GM21447 (cell line): ENCODE results near the gene DARS1.

Source experiments
- ATAC-seq: cut with Tn5 transposase; IDR thresholded peaks from one replicate; pipeline ENCODE4 v1.9.1; 2021; ENCODE audit not compliant: unreplicated experiment

The DARS1 gene

DNA sequence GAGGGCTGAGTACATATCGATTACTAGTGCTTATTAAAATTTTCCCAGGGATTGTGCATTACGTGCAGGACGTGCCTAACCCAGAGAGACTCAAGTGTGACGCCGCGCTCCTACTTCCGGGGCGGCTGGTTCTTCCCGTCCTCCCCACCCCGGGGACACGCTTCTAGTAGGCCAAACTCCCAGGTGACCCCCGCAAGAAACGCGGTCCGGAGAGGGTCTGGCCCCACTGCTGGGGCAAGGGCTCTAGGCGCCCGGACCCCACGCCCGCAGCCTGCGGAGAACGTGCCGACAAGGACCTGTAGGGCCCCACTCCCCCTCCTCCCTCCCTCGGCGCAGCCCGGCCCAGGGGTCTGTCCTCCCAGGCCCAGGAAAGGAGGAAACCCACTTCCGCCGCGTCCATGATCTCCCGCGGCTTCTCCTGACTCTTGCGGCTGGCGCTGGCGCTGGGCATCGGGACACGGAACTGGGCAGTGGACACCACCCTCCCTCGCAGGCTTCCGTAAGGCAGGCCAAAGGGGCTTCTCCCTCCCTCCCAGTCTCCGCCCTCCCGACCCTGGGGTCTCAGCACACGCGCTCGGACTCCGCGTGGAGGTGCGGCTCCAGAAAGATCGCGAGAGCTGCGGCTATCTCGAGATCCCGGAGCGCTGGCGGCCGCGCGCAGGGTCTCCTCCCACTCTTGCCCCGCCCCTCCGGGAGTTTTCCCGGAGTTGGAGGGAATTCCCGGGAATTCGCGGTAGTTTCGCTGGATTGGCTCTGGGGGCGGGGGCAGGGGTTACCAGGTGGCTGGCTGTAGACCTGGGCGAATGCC, at the start of gene DARS1:
Gene DARS1 (minus strand): TSS at position 609 of the 808 bp plus-strand sequence. CDS start 158 bp downstream, at position 451.
- peak; percentile 75 for ATAC-seq

DNA sequence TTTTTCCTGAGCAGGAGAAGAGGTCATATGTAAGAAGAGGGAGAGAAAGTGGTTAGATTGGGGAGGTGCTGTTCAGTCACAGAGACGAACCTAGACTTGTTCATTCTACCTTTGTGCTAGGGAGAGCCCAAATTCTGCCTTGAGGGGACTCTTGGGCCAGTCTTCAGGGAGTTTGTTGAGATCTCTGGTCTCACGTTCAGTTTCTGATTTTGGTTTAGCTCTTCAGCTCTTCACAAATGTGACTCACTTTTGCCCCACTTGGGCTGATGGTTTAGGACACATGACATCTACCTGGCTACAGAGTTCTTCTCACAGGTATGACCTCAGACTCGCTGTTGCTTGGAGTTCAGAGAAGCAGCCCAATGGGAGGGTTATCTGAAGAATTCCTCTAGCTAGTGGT, 49.2 kb upstream of the DARS1 start:
- no peak for ATAC-seq

DNA sequence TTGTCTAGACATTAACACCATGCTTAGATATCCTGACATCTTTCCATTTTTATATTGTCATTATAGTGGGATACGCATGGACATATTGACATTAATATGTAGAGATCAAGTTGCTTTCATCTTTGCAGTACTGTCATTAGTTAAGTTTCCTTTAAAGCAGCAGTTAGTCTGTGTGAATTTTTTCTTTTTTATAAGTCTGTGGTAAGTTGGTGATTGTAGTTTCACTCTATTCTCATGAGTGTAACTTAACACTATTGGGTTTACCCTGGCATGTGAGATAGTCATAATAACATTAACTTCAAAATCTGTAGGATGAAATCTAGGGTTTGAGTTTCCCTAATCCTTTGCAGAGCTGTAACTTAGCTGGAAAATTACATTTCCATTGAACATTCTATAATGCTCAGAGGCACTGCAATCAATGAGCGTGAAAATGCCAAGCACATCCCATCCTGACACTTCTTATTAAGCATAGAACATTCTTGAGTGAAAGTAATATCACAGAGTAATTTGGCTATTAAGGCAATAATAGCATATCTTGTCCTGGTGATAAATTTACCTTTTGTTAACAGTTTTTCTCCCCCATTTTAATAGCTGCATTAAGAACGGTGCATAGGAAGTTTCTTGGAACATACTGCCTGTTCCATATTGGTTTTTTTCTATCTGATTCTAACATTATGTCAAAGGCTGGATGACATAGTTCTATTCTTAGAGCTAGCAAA, 47.5 kb upstream of the DARS1 start:
- ATAC-seq = no peak

DNA sequence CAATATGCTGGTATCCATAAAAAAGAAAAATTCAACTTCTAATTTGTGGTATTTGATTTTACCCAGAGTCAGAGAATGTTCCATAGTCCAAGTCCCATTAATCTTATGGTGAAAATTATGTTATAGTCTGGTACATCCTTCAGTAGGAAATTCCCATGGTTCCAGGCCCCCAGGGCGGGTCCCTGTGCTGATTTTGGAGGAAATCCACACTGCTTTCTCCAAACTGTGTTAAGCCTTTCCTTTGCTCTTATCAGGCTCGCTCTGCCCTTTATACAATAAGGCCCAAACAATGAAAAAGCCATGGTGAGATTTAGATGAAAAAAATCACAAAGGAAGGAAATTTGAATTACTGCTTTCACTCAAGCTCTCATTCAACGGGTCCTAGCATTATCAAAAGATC, 46.8 kb upstream of the DARS1 start:
- no peak for ATAC-seq

DNA sequence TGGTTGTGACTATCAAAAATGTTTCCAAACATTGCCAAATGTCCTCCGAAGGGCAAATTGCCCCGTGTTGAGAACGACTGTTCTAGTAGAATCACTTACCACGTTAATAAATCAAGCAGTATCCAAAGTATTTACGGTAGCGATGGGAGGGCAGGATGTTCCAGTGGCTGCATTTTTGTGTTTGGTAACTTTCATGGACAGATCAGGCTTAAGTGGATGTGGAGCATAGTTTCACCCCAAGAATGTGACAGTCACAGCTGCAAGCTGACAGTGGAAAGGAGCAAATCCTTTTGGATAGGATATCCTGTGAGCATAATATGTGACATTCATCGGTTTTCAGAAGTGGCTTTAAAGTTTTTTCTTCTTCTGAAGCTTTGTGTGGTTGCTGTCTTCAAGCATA, 46.3 kb upstream of the DARS1 start:
- no peak for ATAC-seq

DNA sequence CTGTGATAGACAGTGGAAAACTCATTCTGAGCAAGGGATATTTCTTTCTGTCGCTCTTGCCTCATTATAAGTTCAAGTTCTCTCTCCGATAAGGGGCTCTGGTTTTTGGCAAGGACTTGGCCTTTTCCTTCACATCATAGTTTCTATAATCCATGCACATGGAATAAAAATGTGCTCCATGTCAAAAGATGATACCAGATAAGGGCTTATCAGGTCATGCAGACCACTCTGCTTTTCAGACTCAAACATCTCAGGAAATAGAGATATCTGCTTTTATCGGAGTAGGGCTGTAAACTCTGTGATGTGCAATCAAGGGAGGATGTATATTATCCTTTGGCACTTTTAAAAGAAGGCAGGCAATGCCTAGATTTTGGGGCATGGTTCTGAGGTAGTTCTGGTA, 45.0 kb upstream of the DARS1 start:
- no peak for ATAC-seq

DNA sequence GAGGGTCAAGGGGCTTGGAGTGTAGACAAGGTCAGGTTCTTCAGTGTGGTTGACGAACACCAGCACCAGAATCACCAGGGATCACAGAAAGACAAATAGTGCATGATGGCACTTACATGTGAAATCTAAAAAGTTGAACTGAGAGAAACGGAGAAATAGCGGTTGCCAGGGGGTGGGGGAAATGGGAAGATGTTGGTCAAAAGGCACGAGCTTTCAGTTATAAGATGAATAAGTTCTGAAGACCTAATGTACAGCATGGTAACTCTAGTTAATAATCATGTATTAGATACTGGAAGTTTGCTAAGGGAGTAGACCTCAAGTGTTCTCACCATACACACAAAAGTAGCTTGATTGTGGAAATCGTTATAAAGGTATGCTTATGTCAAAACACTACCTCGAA, 43.7 kb upstream of the DARS1 start:
- peak; percentile 67 for ATAC-seq

DNA sequence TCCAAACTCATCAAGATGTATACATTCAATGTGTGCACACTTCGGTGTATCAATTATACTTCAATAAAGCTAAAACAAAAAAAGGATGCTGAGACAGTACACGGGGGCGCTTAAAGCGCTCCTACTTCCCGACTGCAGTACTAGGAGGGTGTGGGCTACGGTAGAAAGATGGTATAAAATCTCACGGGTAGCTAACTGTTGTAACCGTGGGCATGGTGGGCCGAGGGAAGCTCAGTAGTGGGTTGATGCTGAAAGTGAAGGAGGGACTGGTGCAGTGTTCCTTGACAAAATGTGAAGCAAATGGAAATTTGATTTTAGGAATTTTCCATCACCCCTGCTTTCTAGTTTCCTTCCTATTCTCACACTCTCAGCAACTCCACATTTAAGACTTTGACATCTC, 42.6 kb upstream of the DARS1 start:
- no peak for ATAC-seq

DNA sequence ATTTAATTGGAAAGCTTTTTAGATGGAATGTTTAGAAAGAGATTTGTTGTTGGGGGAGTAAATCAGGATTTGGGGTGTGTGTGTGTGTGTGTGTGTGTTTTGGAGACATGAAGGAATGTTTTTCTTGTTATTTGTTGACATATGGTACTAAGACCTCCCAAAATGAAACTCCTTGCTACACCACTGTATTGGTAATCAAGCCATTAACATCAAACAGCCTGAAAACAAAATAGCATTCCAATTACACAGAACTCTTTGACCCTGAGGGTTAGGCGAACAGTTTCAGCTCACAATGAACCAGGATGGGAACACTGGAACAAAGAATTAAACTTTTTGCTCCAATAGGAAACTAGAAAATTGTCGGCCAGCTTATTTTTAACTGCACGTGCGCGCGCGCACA, 41.7 kb upstream of the DARS1 start:
- no peak for ATAC-seq

DNA sequence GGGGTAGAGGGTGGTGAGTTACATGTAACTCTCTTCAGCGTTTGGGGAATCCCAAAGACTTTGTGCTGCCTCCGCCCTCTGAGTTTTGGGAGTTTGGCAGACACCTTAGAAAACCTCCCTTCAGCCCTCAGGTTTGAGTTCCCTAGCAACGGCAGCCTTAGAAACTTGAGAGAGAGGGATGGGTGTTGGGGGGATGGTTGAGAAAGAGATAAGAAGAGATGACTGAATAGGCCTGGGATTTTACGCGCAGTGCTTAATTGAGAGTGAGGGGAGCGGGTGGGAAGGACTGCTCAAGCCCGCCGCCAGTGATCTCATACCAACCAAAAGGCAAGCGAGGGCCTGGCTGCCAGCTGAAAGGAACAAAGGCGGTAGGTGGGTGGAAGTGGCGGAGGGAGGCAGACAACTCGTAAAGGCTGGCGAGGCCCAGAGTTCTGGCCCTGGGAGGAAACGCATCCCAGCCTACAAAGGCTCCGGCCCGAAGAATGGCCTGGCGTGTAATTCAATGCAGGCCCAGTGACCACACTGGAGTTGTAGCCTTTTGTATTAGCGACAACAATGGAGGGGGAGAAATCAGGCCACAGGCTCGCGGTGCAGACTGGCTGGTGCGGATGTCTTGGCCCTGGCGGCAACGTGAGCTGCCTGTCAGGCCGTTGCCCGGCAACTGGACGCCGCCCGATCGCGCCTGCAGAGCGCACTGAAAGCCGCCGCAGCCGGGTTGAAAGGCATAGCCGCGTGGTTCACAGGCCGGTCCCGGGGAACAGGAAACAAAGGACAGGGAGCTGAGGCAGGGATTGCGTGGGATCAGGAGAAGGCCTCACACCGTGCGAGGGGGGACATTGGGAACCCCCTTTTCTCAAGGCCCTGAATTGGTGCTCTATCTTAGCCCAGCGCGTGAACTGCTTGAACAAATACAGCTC, 39.9 kb upstream of the DARS1 start:
- ATAC-seq = no peak

DNA sequence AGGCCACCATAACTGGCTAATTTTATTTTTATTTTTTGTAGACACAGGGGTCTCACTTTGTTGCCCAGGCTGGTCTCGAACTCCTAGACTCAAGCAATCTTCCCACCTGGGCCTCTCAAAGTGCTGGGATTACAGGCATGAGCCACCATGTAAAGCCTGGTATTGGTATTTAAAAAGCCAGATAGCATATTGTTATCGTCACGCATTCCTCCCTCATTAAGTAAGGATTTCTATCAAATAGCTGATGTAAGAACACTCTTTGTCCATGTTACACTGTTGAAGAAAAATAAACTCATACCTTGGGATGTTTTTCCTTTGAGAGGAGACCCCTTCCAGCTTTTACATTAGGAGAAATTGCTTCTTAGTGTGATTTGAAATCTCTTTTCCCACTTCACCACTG, 39.2 kb upstream of the DARS1 start:
- no peak for ATAC-seq

DNA sequence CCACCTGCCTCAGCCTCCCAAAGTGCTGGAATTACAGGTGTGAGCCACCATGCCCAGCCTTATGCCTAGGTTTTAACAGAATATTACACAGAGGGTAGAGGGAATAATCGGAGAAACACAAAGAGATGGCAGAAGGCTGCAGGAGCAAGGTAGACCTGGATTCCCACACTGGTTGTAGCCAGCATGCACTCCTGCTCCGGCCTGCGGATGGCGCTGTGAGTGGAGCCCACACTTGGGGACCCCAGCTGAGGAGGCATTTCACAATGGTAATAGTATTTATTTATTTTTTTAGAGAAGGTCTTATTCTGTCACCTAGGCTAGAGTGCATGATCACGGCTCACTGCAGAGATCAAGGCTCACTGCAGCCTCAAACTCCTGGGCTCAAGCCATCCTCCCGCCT, 38.8 kb upstream of the DARS1 start:
- ATAC-seq = no peak

DNA sequence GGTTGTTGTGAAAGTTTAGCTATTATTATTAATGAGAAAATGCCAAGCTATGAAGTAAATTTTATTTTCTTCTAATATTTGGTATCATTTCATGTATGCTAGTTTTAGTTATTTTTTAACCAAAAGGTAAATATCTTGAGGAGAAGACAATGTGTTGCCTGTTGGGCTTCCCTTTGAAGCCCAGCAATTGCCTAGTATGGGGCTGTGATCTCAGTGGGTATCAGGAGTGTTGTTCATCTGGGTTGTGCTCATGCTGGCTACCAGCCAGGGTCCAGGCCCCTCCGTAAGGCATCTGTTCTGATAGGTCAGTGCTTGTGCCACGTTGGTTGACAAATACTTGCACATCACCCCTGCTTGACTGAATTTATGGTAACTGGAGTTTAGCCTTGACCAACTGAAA, 38.0 kb upstream of the DARS1 start:
- no peak for ATAC-seq

DNA sequence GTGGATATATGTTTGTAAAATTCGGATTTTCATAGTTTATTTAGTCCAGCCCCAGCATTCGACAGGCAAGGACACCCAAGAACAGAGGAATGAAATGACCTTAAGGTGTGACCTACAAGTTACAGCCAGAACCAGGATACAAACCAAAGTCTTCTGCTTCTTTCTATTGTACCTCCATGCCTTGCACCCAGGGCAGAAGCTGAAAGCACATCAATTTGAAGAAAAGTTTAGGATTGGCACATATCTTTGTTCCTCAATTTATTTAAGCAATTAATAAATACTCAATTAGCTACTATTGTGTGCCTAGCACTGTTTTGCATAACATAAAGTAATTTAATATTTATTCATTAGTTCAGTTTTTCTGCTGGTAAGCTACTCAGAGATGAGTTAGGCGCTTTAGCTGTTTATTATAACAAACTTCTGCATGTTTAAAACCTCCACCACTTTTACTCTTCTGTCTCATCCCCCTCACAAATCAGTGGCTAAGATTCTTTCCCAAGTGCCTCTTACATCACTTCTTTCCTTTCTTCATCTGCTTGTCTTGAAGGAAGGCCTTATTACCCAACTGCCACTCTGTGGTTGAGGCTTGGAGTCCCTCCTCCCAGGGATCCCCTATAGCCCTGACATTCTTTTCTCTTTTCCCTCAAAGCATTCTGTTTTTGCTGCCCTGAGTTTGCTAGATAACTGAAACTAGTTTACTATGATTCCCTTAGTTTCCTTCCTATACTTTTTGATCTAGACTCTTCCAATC, 37.1 kb upstream of the DARS1 start:
- ATAC-seq = no peak

DNA sequence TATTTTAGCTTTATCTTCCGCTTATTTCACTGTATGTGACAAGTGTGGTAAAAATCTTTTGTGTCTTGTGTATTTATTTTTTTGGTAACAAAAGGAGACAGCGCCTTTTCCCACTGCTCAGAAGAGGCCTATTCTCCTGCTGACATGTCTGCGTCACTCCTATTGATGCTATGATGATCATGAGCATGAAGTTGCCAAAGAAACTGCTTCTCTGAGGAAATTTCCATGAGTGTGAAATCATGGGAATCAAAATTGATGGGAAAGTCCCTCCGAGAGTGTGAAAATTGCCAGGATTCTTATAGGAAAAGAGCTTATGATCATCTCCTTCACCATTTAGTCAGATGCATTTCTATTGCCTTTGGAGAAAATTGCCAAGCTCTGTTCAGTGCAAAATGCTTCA, 36.5 kb upstream of the DARS1 start:
- ATAC-seq = no peak

DNA sequence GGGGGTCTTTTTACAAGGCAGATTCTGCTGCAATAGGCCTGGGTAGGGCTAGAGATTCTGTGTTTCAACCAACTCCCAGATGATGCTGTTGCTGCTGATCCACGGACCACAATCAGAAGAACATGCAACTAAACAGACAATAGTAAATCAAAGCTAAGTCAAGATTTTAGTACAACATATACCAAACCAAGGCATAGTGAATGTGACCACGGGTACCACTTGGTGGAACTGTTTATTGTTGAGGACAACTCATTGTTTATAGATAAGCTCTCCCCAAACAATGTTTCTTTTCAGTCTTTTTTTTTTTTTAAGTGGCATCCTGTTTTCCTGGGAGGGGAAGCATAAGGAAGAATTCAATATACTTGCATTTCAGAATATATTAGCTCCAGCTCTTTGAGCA, 36.0 kb upstream of the DARS1 start:
- no peak for ATAC-seq

DNA sequence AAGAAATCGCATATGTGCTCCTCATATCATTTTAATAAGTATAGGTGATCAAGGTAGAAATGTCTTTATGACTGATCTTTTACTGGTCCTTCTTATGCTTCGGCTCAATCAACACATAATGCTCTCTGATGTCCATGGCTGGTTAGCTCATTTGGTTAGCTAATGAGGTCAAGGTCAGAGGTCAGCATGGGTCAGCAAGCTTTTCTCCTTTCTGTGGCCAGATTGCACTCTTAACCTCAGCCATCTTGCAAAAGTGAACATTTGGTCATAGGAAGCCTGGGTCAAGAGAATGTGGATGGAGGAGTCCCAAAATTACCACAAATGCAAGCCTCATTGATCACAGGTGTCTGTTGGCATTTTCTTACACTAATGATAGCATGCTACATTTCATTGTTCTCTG, 35.4 kb upstream of the DARS1 start:
- no peak for ATAC-seq

DNA sequence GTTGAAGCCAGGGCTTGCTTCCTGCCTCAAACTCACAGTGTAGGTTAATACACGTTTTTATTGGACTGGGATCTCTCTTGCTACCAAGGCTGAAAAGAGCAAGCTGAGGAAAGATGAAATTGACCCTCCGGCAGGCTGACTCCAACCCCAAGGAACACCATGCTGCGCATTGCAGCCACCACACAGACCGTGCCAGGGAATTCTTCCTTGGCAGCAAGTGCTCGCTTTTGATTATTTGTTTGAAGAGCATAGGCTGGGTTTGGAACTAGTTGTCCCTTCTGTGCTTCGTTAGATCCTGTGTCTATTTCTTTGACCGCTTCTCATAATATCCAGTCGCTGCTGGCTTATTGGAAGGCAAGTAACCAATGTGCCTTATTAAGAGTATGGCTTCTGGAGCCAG, 34.4 kb upstream of the DARS1 start:
- ATAC-seq = no peak

DNA sequence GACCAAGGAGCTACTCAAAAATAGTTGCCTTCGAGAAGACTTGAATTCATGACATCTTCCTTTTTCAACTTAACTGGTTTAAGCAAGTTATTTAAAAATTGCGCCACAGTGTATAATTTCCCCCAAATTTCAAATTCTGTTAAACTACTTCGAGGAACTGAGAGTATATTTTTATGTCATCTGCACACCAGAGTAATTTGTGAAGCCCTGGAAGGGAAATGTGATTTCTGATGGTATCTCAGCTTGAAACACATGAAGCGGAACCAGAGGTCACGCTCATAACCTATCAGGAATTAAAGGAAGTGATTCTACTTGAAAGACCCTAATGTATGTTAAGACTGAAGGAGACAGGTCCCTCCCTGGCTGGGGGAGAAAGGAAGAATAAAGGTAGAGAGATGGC, 33.9 kb upstream of the DARS1 start:
- ATAC-seq = peak; percentile 73

DNA sequence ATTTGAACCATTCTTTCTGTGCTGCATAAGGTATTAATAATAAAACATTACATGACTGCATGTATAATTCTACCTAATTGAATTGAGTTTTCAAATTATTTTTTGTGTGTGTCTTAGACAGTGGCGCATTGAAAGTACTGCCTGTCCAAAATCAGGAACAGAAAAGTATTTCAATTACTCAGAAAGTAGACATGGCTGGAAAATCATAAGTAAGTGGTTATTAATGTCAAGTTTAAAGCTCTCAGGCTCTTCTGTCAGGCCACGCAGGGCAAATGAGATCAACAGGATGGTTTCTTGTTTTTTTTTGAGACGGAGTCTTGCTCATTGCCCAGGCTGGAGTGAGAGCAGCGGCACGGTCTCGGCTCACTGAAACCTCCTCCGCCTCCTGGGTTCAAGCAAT, 32.4 kb upstream of the DARS1 start:
- ATAC-seq = no peak

DNA sequence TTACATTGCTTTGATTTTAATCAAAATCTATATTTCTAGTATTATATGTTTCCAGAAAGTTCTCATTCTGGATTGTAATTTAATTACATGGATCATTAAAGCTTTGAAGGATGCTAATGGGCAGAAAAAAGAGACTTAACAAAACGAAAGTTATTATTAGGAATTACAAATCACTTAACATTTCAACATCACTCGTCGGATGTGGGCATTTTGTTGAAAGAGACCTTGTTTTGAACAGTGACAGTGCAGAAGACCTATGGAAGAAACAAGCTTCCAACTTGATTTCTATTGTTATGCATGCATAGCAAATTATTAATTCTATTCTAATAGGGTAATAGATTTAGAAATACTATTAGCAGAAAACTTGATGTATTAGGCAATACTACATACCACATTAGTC, 31.4 kb upstream of the DARS1 start:
- no peak for ATAC-seq
